ENCODE data around the gene ADGRD2. TPM values are rescaled to one million over a fixed set of nuclear protein-coding genes. Genes with fewer than 3 reads are reported as not detected.

Gene ADGRD2
- total RNA-seq, 4 donors from 2014 or later, result not detected

GRCh38 chr9:124493794-124494479 lies 43.7 kb downstream of the ADGRD2 start:
- TF ChIP-seq CTCF (IDR thresholded peaks at IDR 0.05), result no peak
- DNase-seq (ENCODE audit: low spot score), result no peak
- ATAC-seq (ENCODE audit: low FRiP score), result no peak

- no peak for DNase-seq (ENCODE audit: low spot score)
- ATAC-seq (ENCODE audit: low FRiP score), result no peak
- TF ChIP-seq CTCF (IDR thresholded peaks at IDR 0.05), result no peak
Measured at GRCh38 chr9:124495126-124496074, 45.1 kb downstream of the ADGRD2 start.

GRCh38 chr9:124496075-124496449 lies 45.8 kb downstream of the ADGRD2 start:
- ATAC-seq (ENCODE audit: low FRiP score) (no peak), DNase-seq (ENCODE audit: low spot score) (no peak)

GRCh38 chr9:124496463-124496862 lies 46.2 kb downstream of the ADGRD2 start:
- no peak for ATAC-seq (ENCODE audit: low FRiP score)
- TF ChIP-seq CTCF (IDR thresholded peaks at IDR 0.05), result no peak
- no peak for DNase-seq (ENCODE audit: low spot score)

More at GRCh38 chr9:124496075-124496449, 45.8 kb downstream of the ADGRD2 start:
- TF ChIP-seq CTCF (IDR thresholded peaks at IDR 0.05), result no peak

- DNase-seq (ENCODE audit: low spot score) (no peak), ATAC-seq (ENCODE audit: low FRiP score) (no peak)
- no peak for TF ChIP-seq CTCF (IDR thresholded peaks at IDR 0.05)
Measured at GRCh38 chr9:124497441-124497840, 47.2 kb downstream of the ADGRD2 start.

- no peak for DNase-seq (ENCODE audit: low spot score)
Measured at GRCh38 chr9:124498040-124498439, 47.8 kb downstream of the ADGRD2 start.

More at GRCh38 chr9:124498040-124498439, 47.8 kb downstream of the ADGRD2 start:
- ATAC-seq (ENCODE audit: low FRiP score), result no peak
- no peak for TF ChIP-seq CTCF (IDR thresholded peaks at IDR 0.05)

Data from omental fat pad (tissue), 4 donors.